Endodermal cell (in vitro differentiated cells): ENCODE results near the gene PLEKHD1. TPM values are rescaled to one million over a fixed set of nuclear protein-coding genes. Genes with fewer than 3 reads are reported as not detected.

Experiments
- DNase-seq: peaks from one replicate; pipeline ENCODE4 v3.0.0-alpha.2; 2017
- H3K27ac ChIP-seq: 2 replicates; pipeline ENCODE4 v1.5.1; 2013; ENCODE audit warnings: mild to moderate bottlenecking, low read depth, low read length, moderate library complexity
- H3K27me3 ChIP-seq: 2 replicates; pipeline ENCODE4 v1.6.1; 2013; ENCODE audit warnings: mild to moderate bottlenecking, low read length, moderate library complexity; ENCODE audit not compliant: insufficient read depth, control insufficient read depth, poor library complexity, severe bottlenecking
- H3K36me3 ChIP-seq: 2 replicates; pipeline ENCODE4 v1.7.0; 2013; ENCODE audit warnings: mild to moderate bottlenecking, low read length, moderate library complexity; ENCODE audit not compliant: control insufficient read depth, insufficient read depth
- H3K4me1 ChIP-seq: one replicate; pipeline ENCODE4 v1.7.0; 2013; ENCODE audit warnings: low read length; ENCODE audit not compliant: control insufficient read depth, insufficient read depth
- H3K4me3 ChIP-seq: 2 replicates; pipeline ENCODE4 v1.5.1; 2013; ENCODE audit warnings: mild to moderate bottlenecking, low read length, moderate library complexity
- H3K9ac ChIP-seq: 2 replicates; pipeline ENCODE4 v1.6.1; 2013; ENCODE audit warnings: mild to moderate bottlenecking, low read length, moderate library complexity; ENCODE audit not compliant: poor library complexity, severe bottlenecking; ENCODE audit errors: extremely low read depth
- H3K9me3 ChIP-seq: 2 replicates; pipeline ENCODE4 v1.6.1; 2013; ENCODE audit warnings: mild to moderate bottlenecking, low read length, moderate library complexity; ENCODE audit not compliant: control insufficient read depth
- H3K27ac Mint-ChIP-seq: 2 replicates; pipeline ENCODE4 v1.8.0; 2020; ENCODE audit warnings: mixed read lengths
- H3K27me3 Mint-ChIP-seq: 2 replicates; pipeline ENCODE4 v1.8.0; 2021; ENCODE audit warnings: mild to moderate bottlenecking, mixed read lengths; ENCODE audit not compliant: insufficient read depth
- H3K36me3 Mint-ChIP-seq: 2 replicates; pipeline ENCODE4 v1.8.0; 2020; ENCODE audit warnings: low read depth, mixed read lengths
- H3K4me1 Mint-ChIP-seq: 2 replicates; pipeline ENCODE4 v1.8.0; 2020; ENCODE audit warnings: mixed read lengths
- H3K4me3 Mint-ChIP-seq: 2 replicates; pipeline ENCODE4 v1.8.0; 2020; ENCODE audit warnings: mild to moderate bottlenecking, moderate library complexity, mixed read lengths
- H3K9me3 Mint-ChIP-seq: 2 replicates; pipeline ENCODE4 v1.8.0; 2020; ENCODE audit warnings: mild to moderate bottlenecking, mixed read lengths
- CTCF ChIP-seq: fragments of 200-600 bp; sonication (generic); conservative IDR thresholded peaks from 2 replicates; pipeline ENCODE4 v1.5.0; 2021; ENCODE audit warnings: antibody characterized with exemption, mild to moderate bottlenecking
- WGBS, 2 experiments: methylation state at CpG; one replicate each; pipeline versions ENCODE4 v1.1.5 to v1.1.7; 2013; ENCODE audit warnings: missing lambda C conversion rate in 2 of 2, mixed read lengths in 1 of 2; ENCODE audit not compliant: insufficient coverage in 1 of 2, insufficient read length in 1 of 2; 5-methylcytosine and 5-hydroxymethylcytosine counted together
- total RNA-seq, 2 donors: library from RNA; stranded (reverse); fragmentation: NEBNext Ultra II Directional in 1 of 2; extraction: Animal tissue kit (Norgen Biotek cat#: 25700) in 1 of 2; gene quantifications; 2 replicates in 1 of 2; 3 replicates in 1 of 2; pipeline ENCODE4 v1.2.1, GENCODE V29; 2021

The PLEKHD1 gene
- total RNA-seq, 2 donors from 2014 or later, result 0.11 TPM

GRCh38 chr14:69487226-69487625 lies 2.7 kb downstream of the PLEKHD1 start:
- Histone ChIP-seq H3K9me3 (no peaks in the 10 kb centered on the region), H3K4me1 (peaks cover 8% of the 10 kb centered on the region), H3K27me3 (peaks cover 50% of the 10 kb centered on the region), H3K9ac (no peak overlapping the region), H3K36me3 (no peaks in the 10 kb centered on the region), H3K4me3 (no peak overlapping the region), H3K27ac (no peak overlapping the region)
- H3K4me1 Mint-ChIP-seq, result peaks cover 8% of the 10 kb centered on the region
- H3K36me3 Mint-ChIP-seq, result no peaks in the 10 kb centered on the region
- TF ChIP-seq CTCF, result no peak
- no peaks in the 10 kb centered on the region for H3K9me3 Mint-ChIP-seq
- H3K27ac Mint-ChIP-seq, result no peak overlapping the region
- DNase-seq, result no peak
- no peak overlapping the region for H3K4me3 Mint-ChIP-seq
- peaks cover 74% of the 10 kb centered on the region for H3K27me3 Mint-ChIP-seq
- WGBS, 2 experiments, result 87 to 100% methylated on average over 2 to 4 of the region's 4 CpGs

GRCh38 chr14:69487771-69488170 lies 3.2 kb downstream of the PLEKHD1 start:
- H3K36me3 Mint-ChIP-seq, result no peaks in the 10 kb centered on the region
- H3K9ac ChIP-seq, result no peak overlapping the region
- no peaks in the 10 kb centered on the region for H3K36me3 ChIP-seq
- H3K27me3 ChIP-seq, result peaks cover 45% of the 10 kb centered on the region
- 82 to 94% methylated on average over 4 of the region's 4 CpGs for WGBS, 2 experiments
- H3K9me3 Mint-ChIP-seq, result no peaks in the 10 kb centered on the region
- peaks cover 8% of the 10 kb centered on the region for H3K4me1 ChIP-seq
- no peaks in the 10 kb centered on the region for H3K9me3 ChIP-seq
- no peak overlapping the region for H3K4me3 Mint-ChIP-seq
- H3K27ac Mint-ChIP-seq, result no peak overlapping the region
- H3K4me1 Mint-ChIP-seq, result peaks cover 8% of the 10 kb centered on the region
- no peak for DNase-seq
- TF ChIP-seq CTCF, result no peak
- H3K27ac ChIP-seq, result no peak overlapping the region
- H3K4me3 ChIP-seq, result no peak overlapping the region
- H3K27me3 Mint-ChIP-seq, result peaks cover 68% of the 10 kb centered on the region

DNA sequence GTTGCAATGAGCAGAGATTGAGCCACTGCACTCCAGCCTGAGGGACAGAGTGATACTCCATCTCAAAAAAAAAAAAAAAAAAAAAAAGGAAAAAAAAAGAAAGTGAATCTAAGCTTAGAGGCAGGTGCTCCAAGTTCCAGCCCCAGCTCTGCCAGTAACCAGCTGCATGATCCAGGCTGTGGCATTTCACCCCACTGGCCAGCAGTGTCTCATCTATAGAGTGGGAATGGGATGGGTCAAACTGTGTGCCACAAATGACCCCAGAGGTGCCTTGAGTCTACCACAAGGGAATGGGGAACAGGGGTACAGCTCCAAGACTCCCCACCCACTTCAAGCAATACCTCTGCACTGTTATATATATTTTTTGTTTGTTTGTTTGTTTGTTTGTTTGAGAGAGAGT lies 5.0 kb downstream of the PLEKHD1 start:
- H3K27me3 ChIP-seq, result peaks cover 27% of the 10 kb centered on the region
- peaks cover 61% of the 10 kb centered on the region for H3K27me3 Mint-ChIP-seq

More for the DNA sequence above, 5.0 kb downstream of the PLEKHD1 start:
- H3K9ac ChIP-seq, result no peak overlapping the region
- DNase-seq, result no peak
- H3K4me3 ChIP-seq, result no peak overlapping the region
- H3K9me3 ChIP-seq, result no peaks in the 10 kb centered on the region
- peaks cover 3% of the 10 kb centered on the region for H3K4me1 ChIP-seq
- Mint-ChIP-seq H3K4me1 (peaks cover 15% of the 10 kb centered on the region), H3K36me3 (no peaks in the 10 kb centered on the region), H3K4me3 (no peak overlapping the region), H3K27ac (no peak overlapping the region), H3K9me3 (no peaks in the 10 kb centered on the region)
- no peak for TF ChIP-seq CTCF
- no peak overlapping the region for H3K27ac ChIP-seq
- H3K36me3 ChIP-seq, result no peaks in the 10 kb centered on the region
